Daoy (cell line): Measurements from ENCODE around the gene ADAM8. TPM values are rescaled to one million over a fixed set of nuclear protein-coding genes. Genes with fewer than 3 reads are reported as not detected.
A peak's percentile ranks its signal among the peaks of the same experiment; 100 is the strongest.
"Not testable (repeated sequence)": the region's sequence is repeated elsewhere in the genome, so short reads cannot be mapped to it uniquely, and the experiment has no call there.

Experiments used
- DNase-seq: peaks from one replicate; pipeline ENCODE4 v3.0.0-alpha.2; 2015; ENCODE audit warnings: low read depth
- total RNA-seq: library from RNA; depleted of rRNA; stranded (reverse); fragments of >200 nt; shearing (Covaris generic); gene quantifications from 2 replicates; pipeline ENCODE4 v1.2.3, GENCODE V29; 2014

Gene ADAM8
- total RNA-seq, 1 experiment from 2014 or later = 6.2 TPM

DNA sequence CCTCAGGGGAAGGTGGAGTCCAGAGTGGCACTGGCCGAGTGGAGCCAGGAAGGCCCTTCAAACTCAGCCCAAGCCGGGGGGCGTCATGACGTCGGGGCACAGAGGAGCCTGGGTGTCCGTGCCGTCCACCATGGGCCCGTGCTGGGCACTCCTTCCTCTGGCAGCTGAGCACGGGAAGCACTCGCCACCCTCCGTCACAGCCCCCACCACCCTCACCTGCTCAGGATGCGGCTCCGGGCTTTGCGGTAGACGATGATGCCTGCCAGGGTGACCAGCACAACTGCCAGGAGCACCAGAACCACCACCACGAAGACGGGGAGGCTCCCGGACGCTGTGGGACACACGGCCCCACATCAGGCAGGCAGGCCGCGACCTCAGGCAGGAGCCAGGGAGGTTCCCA, 8.1 kb downstream of the ADAM8 start:
- no peak for DNase-seq

DNA sequence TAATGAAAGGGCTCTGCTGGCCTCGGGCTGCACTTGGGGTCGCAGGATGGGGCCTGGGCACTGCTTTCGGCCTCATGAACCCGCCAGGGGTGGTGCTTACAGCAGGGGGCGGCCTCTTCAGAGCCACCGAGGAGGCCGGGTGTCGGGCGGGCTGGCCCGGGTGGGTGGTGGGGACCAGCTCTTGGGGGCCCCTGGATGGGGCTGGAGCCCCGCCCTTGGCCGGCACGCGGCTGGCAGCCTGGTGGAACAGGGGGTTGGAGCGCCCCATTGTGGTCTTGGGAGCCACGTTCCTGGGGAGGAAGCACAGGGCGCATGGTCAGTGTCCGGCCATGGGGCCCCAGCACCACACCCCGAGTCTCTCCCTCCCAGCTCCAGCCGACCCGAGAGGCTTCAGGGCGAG, 8.8 kb downstream of the ADAM8 start:
- no peak for DNase-seq

DNA sequence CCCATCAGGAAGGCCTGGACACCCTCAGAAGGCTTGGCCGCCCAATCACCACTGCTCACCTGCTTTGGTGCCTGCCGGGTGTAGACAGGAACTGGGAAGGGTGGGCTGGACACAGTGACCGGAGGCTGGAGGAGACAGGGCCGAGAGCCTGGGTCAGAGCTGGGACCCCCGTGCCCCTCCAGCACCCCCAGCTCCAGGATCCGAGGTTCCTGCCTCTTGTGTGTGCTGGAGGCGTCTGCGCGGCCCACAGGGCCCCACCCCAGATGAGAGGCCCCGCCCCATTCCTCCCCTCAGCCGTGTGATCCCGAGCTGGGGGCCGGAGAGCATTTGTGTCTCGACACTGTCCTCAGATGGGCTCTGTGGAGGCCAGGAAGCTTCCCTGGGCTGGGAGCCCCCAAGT, 9.4 kb downstream of the ADAM8 start:
- no peak for DNase-seq

- DNase-seq = no peak
Observed at GRCh38 chr10:133266056-133266795, 10.4 kb downstream of the ADAM8 start.

DNA sequence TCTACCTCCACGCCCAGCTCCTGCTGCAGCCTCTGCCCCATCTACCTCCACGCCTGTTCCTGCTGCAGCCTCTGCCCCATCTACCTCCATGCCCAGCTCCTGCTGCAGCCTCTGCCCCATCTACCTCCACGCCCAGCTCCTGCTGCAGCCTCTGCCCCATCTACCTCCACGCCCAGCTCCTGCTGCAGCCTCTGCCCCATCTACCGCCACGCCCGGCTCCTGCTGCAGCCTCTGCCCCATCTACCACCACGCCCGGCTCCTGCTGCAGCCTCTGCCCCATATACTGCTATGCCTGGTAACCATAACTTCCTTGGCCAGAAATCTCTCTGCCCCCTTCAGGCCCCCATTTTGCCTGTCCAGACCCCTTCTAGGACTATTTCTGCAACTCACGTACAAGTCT, 11.6 kb downstream of the ADAM8 start:
- not testable (repeated sequence) for DNase-seq

DNA sequence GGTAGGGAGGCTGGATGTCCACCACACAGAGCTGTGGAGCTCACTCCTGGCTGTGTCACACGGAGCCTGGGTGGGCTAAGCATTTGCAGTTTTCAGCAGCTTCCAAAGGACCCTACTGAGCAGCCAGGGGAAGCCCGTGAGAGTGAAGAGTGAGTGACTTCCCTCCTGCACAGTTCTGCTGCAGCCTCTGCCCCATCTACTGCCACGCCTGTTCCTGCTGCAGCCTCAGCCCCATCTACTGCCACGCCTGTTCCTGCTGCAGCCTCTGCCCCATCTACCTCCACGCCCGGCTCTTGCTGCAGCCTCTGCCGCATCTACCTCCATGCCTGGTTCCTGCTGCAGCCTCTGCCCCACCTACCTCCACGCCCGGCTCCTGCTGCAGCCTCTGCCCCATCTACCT, 12.2 kb downstream of the ADAM8 start:
- DNase-seq = no peak

GRCh38 chr10:133263674-133264073, 13.0 kb downstream of the ADAM8 start:
- DNase-seq = no peak

- DNase-seq = no peak
Observed at GRCh38 chr10:133262696-133263095, 14.0 kb downstream of the ADAM8 start.

- DNase-seq = peak; percentile 74
Observed at GRCh38 chr10:133261726-133262325, 14.8 kb downstream of the ADAM8 start.

GRCh38 chr10:133260895-133261725, 15.6 kb downstream of the ADAM8 start:
- peak; percentile 47 for DNase-seq

GRCh38 chr10:133259602-133259989, 17.1 kb downstream of the ADAM8 start:
- no peak for DNase-seq

- DNase-seq = peak; percentile 98
Observed at GRCh38 chr10:133258818-133259601, 17.7 kb downstream of the ADAM8 start.

GRCh38 chr10:133258066-133258817, 18.4 kb downstream of the ADAM8 start:
- no peak for DNase-seq

GRCh38 chr10:133257489-133258065, 19.1 kb downstream of the ADAM8 start:
- DNase-seq = peak; percentile 24

- DNase-seq = no peak
Observed at GRCh38 chr10:133255323-133255722, 21.3 kb downstream of the ADAM8 start.

DNA sequence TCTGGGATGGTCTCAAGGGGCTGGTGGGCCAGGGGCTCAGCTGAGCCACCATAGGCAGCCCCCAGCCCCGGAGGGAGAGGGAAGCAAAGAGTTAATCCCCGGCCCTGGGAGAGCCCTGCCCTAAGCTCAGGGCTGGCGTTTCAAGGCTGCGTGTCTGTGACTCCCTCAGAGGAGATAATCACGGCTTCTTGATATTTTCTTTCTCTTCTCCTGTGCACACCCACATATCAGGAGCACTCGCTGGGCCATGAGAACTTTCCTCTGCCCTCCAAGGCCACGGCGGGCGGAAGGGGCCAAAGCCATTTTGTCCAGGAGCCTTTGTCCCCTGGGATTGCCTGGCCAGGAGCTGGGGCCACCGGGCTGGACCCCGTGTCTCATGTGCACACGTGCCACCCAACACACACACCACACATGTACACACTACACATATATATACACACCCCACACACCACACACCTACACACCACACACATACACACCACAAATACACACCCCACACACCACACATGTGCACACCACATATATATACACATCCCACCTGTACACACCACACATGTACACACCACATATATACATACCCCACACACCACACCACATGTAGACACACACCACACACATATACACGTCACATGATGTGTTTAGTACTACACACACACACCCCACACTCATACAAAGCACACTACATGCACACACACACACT, 22.1 kb downstream of the ADAM8 start:
- DNase-seq = no peak

DNA sequence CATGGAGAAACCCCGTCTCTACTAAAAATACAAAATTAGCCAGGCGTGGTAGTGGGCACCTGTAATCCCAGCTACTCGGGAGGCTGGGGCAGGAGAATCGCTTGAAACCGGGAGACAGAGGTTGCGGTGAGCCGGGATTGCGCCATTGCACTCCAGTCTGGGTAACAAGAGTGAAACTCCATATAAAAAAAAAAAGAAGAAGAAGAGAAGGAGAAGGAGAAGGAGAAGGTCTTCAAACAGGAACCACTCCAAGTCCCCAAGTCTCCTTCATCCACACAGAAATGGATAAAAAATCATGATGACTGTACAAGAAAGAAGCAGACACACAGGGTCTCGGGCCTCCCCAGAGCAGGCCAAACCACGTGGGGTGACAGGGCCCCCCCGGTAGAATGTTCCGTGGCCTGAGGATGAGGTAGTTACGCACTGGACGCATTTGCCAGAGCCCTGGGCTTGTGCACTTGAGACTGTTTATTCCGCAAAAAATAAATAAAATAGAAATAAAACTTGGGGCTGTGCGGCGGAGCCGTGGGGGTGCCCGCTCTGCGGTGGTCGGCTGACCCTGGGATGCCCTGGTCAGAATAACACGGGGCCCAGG, 23.2 kb downstream of the ADAM8 start:
- DNase-seq = no peak

- no peak for DNase-seq
Observed at GRCh38 chr10:133252223-133252552, 24.5 kb downstream of the ADAM8 start.

DNA sequence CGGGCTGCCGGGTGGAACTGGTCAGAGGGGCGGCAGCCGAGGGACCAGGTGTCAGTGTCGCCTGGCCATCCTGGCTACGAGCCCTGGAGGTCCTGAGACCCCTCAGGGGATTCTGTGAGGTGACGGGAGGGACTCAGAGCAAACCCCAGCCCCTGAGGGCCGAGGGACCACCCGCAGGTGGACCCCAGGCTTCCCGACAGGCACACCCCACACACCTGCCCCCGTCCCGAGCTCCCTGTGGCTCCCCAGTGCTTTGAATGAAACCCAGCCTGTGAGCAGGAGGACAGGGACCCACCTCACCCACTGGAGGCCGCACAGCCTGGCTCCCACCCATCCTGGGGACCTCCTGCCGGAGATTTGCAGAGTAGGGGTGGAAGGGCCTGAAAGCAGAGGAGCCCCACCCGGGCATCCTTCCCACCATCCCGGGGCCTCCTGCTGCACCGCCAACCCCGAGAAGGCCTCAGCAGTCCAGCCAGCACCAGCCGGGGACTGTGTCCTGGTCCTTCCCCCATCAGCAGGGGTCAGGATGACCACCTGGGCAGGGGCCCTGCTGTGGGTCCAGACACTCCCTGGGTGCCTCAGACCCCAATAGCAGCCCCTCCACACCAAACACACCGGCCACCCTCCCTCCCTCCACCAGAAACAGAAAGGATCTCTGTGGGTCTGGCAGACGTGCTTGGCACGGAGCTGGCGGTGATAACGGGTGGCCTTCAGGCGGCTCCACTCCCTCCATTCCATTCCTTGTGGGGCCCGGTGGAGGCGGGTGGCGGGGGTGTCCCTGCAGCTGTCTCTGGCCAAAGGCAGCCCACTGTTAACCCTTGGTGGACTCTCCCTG, 25.1 kb downstream of the ADAM8 start:
- no peak for DNase-seq
